Mucosa of rectum (tissue), 2 donors: ENCODE results near the gene ERLIN1.

ENCODE experiments used
- H3K27ac ChIP-seq, 2 donors: one replicate each; pipeline ENCODE4 v1.7.0; 2013; ENCODE audit warnings: inconsistent platforms in 2 of 2, low read depth in 2 of 2, low read length in 2 of 2
- H3K27me3 ChIP-seq, 2 donors: one replicate each; pipeline ENCODE4 v1.7.0; 2013; ENCODE audit warnings: low read length in 2 of 2; ENCODE audit not compliant: control insufficient read depth in 2 of 2, insufficient read depth in 2 of 2
- H3K36me3 ChIP-seq, 2 donors: one replicate each; pipeline ENCODE4 v1.7.0; 2013; ENCODE audit warnings: low read length in 2 of 2; ENCODE audit not compliant: control insufficient read depth in 2 of 2, insufficient read depth in 2 of 2
- H3K4me1 ChIP-seq, 2 donors: one replicate each; pipeline ENCODE4 v1.7.0; 2013; ENCODE audit warnings: low read length in 2 of 2, mild to moderate bottlenecking in 1 of 2; ENCODE audit not compliant: control insufficient read depth in 2 of 2, insufficient read depth in 2 of 2
- H3K4me3 ChIP-seq, 2 donors: one replicate each; pipeline ENCODE4 v1.7.0; 2013; ENCODE audit warnings: low read length in 2 of 2
- H3K9ac ChIP-seq, 2 donors: one replicate each; pipeline ENCODE4 v1.7.0; 2013; ENCODE audit warnings: low read length in 2 of 2, low read depth in 1 of 2, mild to moderate bottlenecking in 1 of 2
- H3K9me3 ChIP-seq, 2 donors: one replicate each; pipeline ENCODE4 v1.7.0; 2013; ENCODE audit warnings: low read length in 2 of 2; ENCODE audit not compliant: control insufficient read depth in 2 of 2
- donor health status: healthy.
- donor health status: Normal muscosa, but diverticular disease.

ERLIN1 gene

GRCh38 chr10:100194711-100195110, 8.9 kb upstream of the ERLIN1 start:
- Histone ChIP-seq H3K4me3 (no peak overlapping the region), H3K36me3 (peaks cover 44 to 53% of the 10 kb centered on the region in 2 donors), H3K9ac (no peak overlapping the region), H3K9me3 (no peaks in the 10 kb centered on the region), H3K27ac (no peak overlapping the region), H3K4me1 (no peaks in the 10 kb centered on the region), H3K27me3 (no peaks in the 10 kb centered on the region)

- H3K9ac ChIP-seq: no peak overlapping the region
- H3K4me1 ChIP-seq: no peaks in the 10 kb centered on the region
- no peaks in the 10 kb centered on the region for H3K9me3 ChIP-seq
- H3K27ac ChIP-seq: no peak overlapping the region
- H3K36me3 ChIP-seq: peaks cover 38 to 56% of the 10 kb centered on the region in 2 donors
- no peak overlapping the region for H3K4me3 ChIP-seq
- H3K27me3 ChIP-seq: no peaks in the 10 kb centered on the region
Measured at GRCh38 chr10:100192350-100192749, 6.5 kb upstream of the ERLIN1 start.

- Histone ChIP-seq H3K9ac (peak overlapping the region; percentile 92 to 97), H3K4me1 (peaks cover 25 to 31% of the 10 kb centered on the region in 2 donors), H3K27ac (peak overlapping the region; percentile 88 to 91), H3K4me3 (peak overlapping the region; percentile 96 to 97), H3K27me3 (no peaks in the 10 kb centered on the region), H3K9me3 (no peaks in the 10 kb centered on the region), H3K36me3 (peaks cover 13 to 23% of the 10 kb centered on the region in 2 donors)
Measured at GRCh38 chr10:100186253-100187212, 704 bp upstream of the ERLIN1 start.

DNA sequence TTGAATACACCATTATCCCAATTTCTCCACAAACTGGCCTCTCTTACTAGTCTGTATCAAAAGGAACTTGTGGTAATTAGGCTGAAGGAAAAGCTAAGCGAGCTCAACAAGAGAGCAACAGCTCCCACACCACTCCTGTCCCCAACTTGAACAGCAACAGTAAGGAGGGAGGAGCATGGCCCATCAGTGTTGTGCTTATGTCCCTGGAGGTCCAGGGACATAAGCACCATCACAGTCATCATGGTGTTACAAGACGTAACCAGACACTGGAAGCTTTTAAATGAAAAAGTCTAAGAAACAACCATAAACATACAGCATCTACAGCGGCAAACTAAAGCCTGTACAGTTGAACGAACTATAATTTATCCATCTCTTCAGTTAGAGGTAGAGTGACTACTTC, 989 bp downstream of the ERLIN1 start:
- peak overlapping the region; percentile 92 to 97 for H3K9ac ChIP-seq
- H3K4me3 ChIP-seq: peak overlapping the region; percentile 96 to 97
- no peaks in the 10 kb centered on the region for H3K9me3 ChIP-seq
- H3K4me1 ChIP-seq: peaks cover 28 to 38% of the 10 kb centered on the region in 2 donors
- H3K27ac ChIP-seq: peak overlapping the region; percentile 84 to 91
- H3K36me3 ChIP-seq: peaks cover 2 to 7% of the 10 kb centered on the region in 2 donors
- H3K27me3 ChIP-seq: no peaks in the 10 kb centered on the region

DNA sequence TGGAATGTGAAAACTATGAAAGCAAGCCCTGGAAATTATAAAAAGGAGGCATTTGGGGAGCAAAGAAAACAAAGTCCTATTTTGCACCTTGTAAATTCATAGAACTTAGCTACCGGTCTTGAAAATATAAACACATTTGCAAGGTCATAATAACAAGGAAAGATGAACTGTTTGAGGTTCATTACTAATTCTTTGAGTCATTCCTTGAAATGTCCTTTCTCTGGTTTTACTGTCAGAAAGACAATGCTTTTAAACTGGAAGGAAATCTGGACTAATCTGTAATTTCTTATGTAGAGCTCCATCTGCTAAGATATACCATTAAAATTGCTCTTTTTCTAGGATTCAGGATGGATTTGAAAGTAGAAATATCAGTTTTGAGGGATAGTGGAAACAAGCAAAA, 1.4 kb downstream of the ERLIN1 start:
- peak overlapping the region; percentile 96 to 97 for H3K4me3 ChIP-seq
- H3K36me3 ChIP-seq: peaks cover 2 to 5% of the 10 kb centered on the region in 2 donors
- peak overlapping the region; percentile 92 to 97 for H3K9ac ChIP-seq
- peak overlapping the region; percentile 84 to 91 for H3K27ac ChIP-seq
- H3K9me3 ChIP-seq: no peaks in the 10 kb centered on the region
- H3K27me3 ChIP-seq: no peaks in the 10 kb centered on the region
- peaks cover 30 to 42% of the 10 kb centered on the region in 2 donors for H3K4me1 ChIP-seq

- H3K27ac ChIP-seq: peak overlapping the region; percentile 76 to 84
- no peaks in the 10 kb centered on the region for H3K27me3 ChIP-seq
- H3K4me3 ChIP-seq: peak overlapping the region in 1 of 2 donors; percentile 48
- peaks cover 0 to 8% of the 10 kb centered on the region in 2 donors for H3K36me3 ChIP-seq
- peak overlapping the region in 1 of 2 donors; percentile 40 for H3K9ac ChIP-seq
- no peaks in the 10 kb centered on the region for H3K9me3 ChIP-seq
- peaks cover 34 to 52% of the 10 kb centered on the region in 2 donors for H3K4me1 ChIP-seq
Measured at GRCh38 chr10:100183481-100183880, 2.3 kb downstream of the ERLIN1 start.

GRCh38 chr10:100182908-100183307, 2.9 kb downstream of the ERLIN1 start:
- peaks cover 3 to 11% of the 10 kb centered on the region in 2 donors for H3K36me3 ChIP-seq
- H3K9me3 ChIP-seq: no peaks in the 10 kb centered on the region
- H3K4me1 ChIP-seq: peaks cover 34 to 54% of the 10 kb centered on the region in 2 donors
- H3K27ac ChIP-seq: peak overlapping the region; percentile 76 to 84
- H3K9ac ChIP-seq: peak overlapping the region in 1 of 2 donors; percentile 30
- H3K4me3 ChIP-seq: peak overlapping the region in 1 of 2 donors; percentile 48
- H3K27me3 ChIP-seq: no peaks in the 10 kb centered on the region

DNA sequence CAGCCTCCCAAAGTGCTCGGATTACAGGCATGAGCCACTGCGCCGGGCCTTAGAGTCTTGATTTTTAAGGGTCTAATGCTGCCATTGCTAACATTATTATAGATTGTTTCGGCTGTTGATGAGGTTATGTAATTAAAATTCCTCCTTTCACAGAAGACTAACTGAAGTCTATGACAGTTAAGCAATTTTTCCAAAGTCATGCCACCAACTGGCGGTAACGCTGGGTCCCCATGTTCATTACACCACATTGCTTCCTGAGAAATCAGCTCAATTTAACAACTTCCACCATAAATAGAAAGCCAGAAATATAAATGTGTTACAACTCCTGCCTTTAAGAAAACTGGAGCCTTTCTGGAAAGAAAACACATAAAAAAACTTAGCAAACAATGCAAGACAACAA, 3.5 kb downstream of the ERLIN1 start:
- H3K9ac ChIP-seq: peak overlapping the region in 1 of 2 donors; percentile 30
- H3K27me3 ChIP-seq: no peaks in the 10 kb centered on the region
- peaks cover 3 to 13% of the 10 kb centered on the region in 2 donors for H3K36me3 ChIP-seq
- H3K4me3 ChIP-seq: peak overlapping the region in 1 of 2 donors; percentile 48
- peaks cover 34 to 54% of the 10 kb centered on the region in 2 donors for H3K4me1 ChIP-seq
- peak overlapping the region; percentile 76 to 84 for H3K27ac ChIP-seq
- no peaks in the 10 kb centered on the region for H3K9me3 ChIP-seq

DNA sequence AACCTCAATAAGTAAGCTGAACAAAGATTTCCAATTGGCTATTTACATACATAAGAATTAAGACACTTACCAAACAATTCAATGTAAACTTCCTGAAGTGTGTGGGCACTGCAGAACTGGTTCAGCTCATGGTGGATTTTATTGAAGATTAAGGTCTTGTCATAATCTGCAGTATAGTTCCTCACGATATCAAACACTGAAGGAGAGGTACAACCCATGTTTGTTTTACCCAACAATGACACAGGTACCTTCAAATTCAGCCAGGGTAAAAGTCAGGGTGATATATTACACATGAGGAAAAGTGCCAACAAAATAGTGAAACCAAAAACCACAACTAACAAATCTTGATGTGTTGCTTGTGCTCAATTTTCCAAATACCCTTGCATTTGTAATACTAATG, 10.0 kb downstream of the ERLIN1 start:
- peaks cover 14 to 28% of the 10 kb centered on the region in 2 donors for H3K4me1 ChIP-seq
- H3K9me3 ChIP-seq: no peaks in the 10 kb centered on the region
- no peak overlapping the region for H3K9ac ChIP-seq
- peak overlapping the region; percentile 18 to 67 for H3K27ac ChIP-seq
- H3K4me3 ChIP-seq: peak overlapping the region; percentile 18 to 27
- H3K36me3 ChIP-seq: peaks cover 31 to 32% of the 10 kb centered on the region in 2 donors
- H3K27me3 ChIP-seq: no peaks in the 10 kb centered on the region
